IgD-negative memory B cell (primary cell): Measurements from ENCODE around the gene IVD. TPM values are rescaled to one million over a fixed set of nuclear protein-coding genes. Genes with fewer than 3 reads are reported as not detected.

ENCODE experiments used
- H3K27ac Mint-ChIP-seq, 3 donors: one replicate each; pipeline ENCODE4 v1.8.0; 2020 to 2022; ENCODE audit warnings: mild to moderate bottlenecking in 3 of 3, mixed read lengths in 3 of 3, moderate library complexity in 1 of 3
- H3K27me3 Mint-ChIP-seq: one replicate; pipeline ENCODE4 v1.8.0; 2021; ENCODE audit warnings: mixed read lengths
- H3K36me3 Mint-ChIP-seq: one replicate; pipeline ENCODE4 v1.8.0; 2020; ENCODE audit warnings: mild to moderate bottlenecking, mixed read lengths
- H3K4me1 Mint-ChIP-seq, 3 donors: one replicate each; pipeline ENCODE4 v1.8.0; 2020 to 2022; ENCODE audit warnings: mixed read lengths in 3 of 3, mild to moderate bottlenecking in 1 of 3
- H3K4me3 Mint-ChIP-seq, 4 donors: one replicate each; pipeline ENCODE4 v1.8.0; 2020 to 2022; ENCODE audit warnings: mild to moderate bottlenecking in 4 of 4, mixed read lengths in 4 of 4, moderate library complexity in 3 of 4
- H3K9me3 Mint-ChIP-seq, 3 donors: one replicate each; pipeline ENCODE4 v1.8.0; 2020 to 2021; ENCODE audit warnings: mixed read lengths in 3 of 3, mild to moderate bottlenecking in 1 of 3
- polyA plus RNA-seq: library from polyadenylated mRNA; unstranded; fragments of 300-500 nt; fragmentation: Illumina TruSeq; gene quantifications from one replicate; pipeline ENCODE4 v1.2.3, GENCODE V29; 2021

IVD gene
- polyA plus RNA-seq, 1 donor from 2014 or later, result 55.5 TPM

DNA sequence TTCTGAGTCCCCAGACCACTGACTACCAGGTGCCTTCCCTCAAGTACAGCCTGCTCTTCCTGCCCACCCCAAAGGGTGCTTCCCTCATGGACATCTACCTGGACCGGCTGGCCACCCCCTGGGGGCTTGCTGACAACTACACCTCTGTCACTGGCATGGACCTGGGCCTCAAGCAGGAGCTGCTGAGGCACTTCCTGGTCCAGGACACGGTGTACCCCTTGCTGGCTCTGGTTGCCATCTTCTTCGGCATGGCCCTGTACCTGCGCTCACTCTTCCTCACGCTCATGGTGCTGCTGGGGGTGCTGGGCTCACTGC is 38.3 kb upstream of the IVD start:
- peaks cover 12 to 14% (median 13%) of the 10 kb centered on the region in 3 donors for H3K4me1 Mint-ChIP-seq
- no peaks in the 10 kb centered on the region for H3K27me3 Mint-ChIP-seq
- no peaks in the 10 kb centered on the region for H3K9me3 Mint-ChIP-seq
- H3K27ac Mint-ChIP-seq, result peak overlapping the region; percentile 50 to 92 (median 71)
- peak overlapping the region; percentile 81 to 95 (median 88) for H3K4me3 Mint-ChIP-seq
- H3K36me3 Mint-ChIP-seq, result peaks cover 2% of the 10 kb centered on the region

DNA sequence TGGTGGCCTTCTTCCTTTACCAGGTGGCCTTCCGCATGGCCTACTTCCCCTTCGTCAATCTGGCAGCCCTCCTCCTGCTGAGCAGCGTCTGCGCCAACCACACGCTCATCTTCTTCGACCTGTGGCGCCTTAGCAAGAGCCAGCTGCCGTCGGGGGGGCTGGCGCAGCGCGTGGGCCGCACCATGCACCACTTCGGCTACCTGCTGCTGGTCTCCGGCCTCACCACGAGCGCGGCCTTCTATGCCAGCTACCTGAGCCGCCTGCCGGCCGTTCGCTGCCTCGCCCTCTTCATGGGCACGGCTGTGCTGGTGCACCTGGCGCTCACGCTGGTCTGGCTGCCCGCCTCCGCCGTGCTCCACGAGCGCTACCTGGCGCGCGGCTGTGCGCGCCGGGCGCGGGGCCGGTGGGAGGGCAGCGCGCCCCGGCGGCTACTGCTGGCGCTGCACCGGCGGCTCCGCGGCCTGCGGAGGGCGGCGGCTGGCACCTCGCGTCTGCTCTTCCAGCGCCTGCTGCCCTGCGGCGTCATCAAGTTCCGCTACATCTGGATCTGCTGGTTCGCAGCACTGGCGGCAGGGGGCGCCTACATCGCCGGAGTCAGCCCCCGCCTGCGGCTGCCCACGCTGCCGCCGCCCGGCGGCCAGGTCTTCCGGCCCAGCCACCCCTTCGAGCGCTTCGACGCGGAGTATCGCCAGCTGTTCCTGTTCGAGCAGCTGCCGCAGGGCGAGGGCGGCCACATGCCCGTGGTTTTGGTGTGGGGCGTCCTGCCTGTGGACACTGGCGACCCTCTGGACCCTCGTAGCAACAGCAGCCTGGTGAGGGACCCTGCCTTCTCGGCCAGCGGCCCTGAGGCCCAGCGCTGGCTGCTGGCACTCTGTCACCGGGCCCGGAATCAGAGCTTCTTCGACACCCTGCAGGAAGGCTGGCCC is 37.6 kb upstream of the IVD start:
- peaks cover 2% of the 10 kb centered on the region for H3K36me3 Mint-ChIP-seq
- H3K27me3 Mint-ChIP-seq, result no peaks in the 10 kb centered on the region
- peak overlapping the region; percentile 81 to 95 (median 88) for H3K4me3 Mint-ChIP-seq
- peak overlapping the region; percentile 50 to 92 (median 71) for H3K27ac Mint-ChIP-seq
- H3K4me1 Mint-ChIP-seq, result peaks cover 10 to 14% (median 12%) of the 10 kb centered on the region in 3 donors
- no peaks in the 10 kb centered on the region for H3K9me3 Mint-ChIP-seq

DNA sequence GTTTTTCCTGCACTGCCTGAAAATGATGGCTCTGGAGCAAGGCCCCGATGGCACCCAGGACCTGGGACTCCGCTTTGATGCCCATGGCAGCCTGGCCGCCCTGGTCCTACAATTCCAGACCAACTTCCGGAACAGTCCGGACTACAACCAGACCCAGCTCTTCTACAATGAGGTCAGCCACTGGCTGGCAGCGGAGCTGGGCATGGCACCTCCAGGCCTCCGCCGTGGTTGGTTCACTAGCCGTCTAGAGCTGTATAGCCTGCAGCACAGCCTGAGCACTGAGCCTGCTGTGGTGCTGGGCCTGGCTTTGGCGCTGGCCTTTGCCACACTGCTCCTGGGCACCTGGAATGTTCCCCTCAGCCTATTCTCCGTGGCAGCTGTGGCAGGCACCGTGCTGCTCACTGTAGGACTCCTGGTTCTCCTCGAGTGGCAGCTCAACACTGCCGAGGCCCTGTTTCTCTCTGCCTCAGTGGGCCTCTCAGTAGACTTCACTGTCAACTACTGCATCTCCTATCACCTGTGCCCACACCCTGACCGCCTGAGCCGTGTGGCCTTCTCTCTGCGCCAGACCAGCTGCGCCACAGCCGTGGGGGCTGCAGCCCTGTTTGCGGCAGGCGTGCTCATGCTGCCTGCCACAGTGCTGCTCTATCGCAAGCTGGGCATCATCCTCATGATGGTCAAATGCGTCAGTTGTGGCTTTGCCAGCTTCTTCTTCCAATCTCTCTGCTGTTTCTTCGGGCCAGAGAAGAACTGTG is 36.7 kb upstream of the IVD start:
- Mint-ChIP-seq H3K4me1 (peaks cover 10 to 14% (median 12%) of the 10 kb centered on the region in 3 donors), H3K4me3 (peak overlapping the region; percentile 11 to 77 (median 45)), H3K27me3 (no peaks in the 10 kb centered on the region), H3K36me3 (peaks cover 2% of the 10 kb centered on the region), H3K27ac (peak overlapping the region in 2 of 3 donors; percentile 2 to 8), H3K9me3 (no peaks in the 10 kb centered on the region)

DNA sequence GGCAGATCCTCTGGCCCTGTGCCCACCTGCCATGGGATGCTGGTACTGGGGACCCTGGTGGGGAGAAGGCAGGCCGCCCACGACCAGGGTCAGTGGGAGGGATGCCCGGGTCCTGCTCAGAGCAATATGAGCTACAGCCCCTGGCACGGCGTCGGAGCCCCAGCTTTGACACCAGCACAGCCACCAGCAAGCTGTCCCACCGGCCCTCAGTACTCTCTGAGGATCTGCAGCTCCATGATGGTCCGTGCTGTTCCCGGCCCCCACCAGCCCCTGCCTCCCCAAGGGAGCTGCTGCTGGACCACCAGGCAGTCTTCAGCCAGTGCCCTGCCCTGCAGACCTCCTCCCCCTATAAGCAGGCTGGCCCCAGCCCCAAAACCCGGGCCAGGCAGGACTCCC is 36.1 kb upstream of the IVD start:
- Mint-ChIP-seq H3K9me3 (no peaks in the 10 kb centered on the region), H3K36me3 (peaks cover 2% of the 10 kb centered on the region), H3K4me1 (peaks cover 10 to 14% (median 12%) of the 10 kb centered on the region in 3 donors), H3K4me3 (peak overlapping the region in 2 of 4 donors; percentile 11 to 41), H3K27ac (peak overlapping the region in 1 of 3 donors; percentile 2), H3K27me3 (no peaks in the 10 kb centered on the region)

DNA sequence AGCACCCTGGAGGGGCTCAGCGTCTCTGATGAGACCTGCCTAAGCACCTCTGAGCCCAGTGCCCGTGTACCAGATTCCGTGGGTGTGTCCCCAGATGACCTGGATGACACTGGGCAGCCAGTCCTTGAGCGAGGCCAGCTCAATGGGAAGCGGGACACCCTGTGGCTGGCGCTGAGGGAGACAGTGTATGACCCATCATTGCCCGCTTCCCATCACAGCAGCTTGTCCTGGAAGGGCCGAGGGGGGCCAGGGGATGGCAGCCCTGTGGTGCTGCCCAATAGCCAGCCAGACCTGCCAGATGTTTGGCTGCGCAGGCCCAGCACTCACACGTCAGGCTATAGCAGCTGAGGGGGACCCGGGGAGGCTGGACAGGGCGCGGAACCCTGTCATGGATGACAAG is 35.6 kb upstream of the IVD start:
- Mint-ChIP-seq H3K27ac (no peak overlapping the region), H3K27me3 (no peaks in the 10 kb centered on the region), H3K9me3 (no peaks in the 10 kb centered on the region), H3K4me3 (no peak overlapping the region), H3K36me3 (peaks cover 2% of the 10 kb centered on the region), H3K4me1 (peaks cover 10 to 14% (median 12%) of the 10 kb centered on the region in 3 donors)

DNA sequence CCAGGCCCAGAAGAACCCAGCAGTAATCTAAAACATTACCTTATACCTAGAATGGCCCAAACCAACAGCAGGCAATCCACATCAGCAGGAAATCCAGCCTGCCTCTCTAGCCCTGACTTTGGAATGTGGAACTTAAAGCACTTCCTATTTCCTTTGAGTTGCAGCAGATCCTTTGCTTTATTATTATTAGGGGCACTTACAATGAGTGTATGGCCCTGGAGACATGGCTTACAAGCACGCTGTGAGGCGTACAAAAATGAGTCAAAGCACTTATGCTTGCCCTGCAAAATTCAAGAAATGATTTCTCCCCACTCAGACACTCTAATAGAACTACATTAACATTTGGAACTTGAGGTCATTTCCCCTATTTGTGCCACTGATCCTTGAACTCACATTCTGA is 32.6 kb upstream of the IVD start:
- Mint-ChIP-seq H3K36me3 (no peaks in the 10 kb centered on the region), H3K4me1 (peaks cover 0 to 3% (median 0%) of the 10 kb centered on the region in 3 donors), H3K27ac (no peak overlapping the region), H3K9me3 (no peaks in the 10 kb centered on the region), H3K27me3 (no peaks in the 10 kb centered on the region), H3K4me3 (no peak overlapping the region)

DNA sequence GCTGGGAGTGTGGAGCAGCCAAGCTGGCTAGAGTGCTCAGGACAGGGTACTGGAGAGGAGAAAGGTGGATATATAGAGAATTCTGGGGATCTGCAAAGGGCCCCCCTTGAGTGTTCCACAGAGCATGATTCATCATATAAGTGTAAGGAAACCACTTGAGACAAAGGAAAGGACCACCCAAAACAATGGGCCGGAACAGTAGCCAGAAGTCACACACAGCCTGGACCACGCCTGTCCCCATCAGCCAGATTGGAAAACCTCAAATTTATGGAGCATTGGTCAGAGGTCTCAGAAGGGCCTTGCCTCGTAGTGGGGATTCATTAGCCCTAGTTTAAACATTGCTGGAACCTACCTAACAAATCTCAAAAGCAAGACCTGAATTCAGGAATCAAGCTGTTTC is 28.0 kb upstream of the IVD start:
- no peaks in the 10 kb centered on the region for H3K36me3 Mint-ChIP-seq
- H3K4me1 Mint-ChIP-seq, result peaks cover 2% of the 10 kb centered on the region in 3 donors
- H3K9me3 Mint-ChIP-seq, result no peaks in the 10 kb centered on the region
- H3K27ac Mint-ChIP-seq, result no peak overlapping the region
- peak overlapping the region in 1 of 4 donors; percentile 18 for H3K4me3 Mint-ChIP-seq
- H3K27me3 Mint-ChIP-seq, result no peaks in the 10 kb centered on the region

DNA sequence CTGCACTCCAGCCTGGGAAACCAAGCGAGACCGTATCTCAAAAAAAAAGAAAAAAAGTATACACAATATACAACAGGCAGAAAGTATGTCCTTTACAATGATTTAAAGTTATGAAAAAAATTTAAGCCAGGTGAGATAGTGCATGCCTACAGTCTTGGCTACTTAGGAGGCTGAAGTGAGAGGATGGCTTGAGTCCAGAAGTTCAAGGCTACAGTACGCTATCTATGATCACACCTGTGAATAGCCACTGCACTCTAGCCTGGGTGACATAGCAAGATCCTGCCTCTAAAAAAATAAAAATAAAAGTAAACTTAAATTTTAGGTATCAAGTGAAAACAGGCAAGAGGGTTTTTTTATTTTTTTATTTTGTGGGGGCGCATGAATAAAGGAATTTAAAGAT is 26.2 kb upstream of the IVD start:
- Mint-ChIP-seq H3K9me3 (no peaks in the 10 kb centered on the region), H3K4me3 (no peak overlapping the region), H3K36me3 (no peaks in the 10 kb centered on the region), H3K27me3 (no peaks in the 10 kb centered on the region), H3K4me1 (peaks cover 9 to 13% (median 12%) of the 10 kb centered on the region in 3 donors), H3K27ac (no peak overlapping the region)

DNA sequence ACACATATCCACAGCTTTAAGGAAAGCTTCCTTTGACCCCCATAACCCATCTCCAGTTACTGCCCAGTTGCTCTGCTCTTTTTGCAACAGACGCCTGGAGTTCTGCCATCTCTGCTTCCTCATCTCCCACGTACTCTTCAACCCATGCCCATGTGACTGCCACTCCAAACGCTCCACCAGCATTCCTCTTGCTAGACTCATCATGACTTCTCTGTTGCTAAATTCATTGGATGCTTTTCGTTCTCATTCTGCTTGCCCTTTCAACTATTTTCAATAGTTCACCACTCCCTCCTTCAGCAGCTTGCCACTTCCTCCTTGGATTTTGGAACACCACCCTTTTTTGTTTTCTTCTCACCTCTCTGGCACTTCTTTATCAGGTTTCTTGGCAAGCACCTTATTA is 25.7 kb upstream of the IVD start:
- Mint-ChIP-seq H3K27ac (no peak overlapping the region), H3K4me3 (no peak overlapping the region), H3K27me3 (no peaks in the 10 kb centered on the region), H3K4me1 (peaks cover 9 to 17% (median 13%) of the 10 kb centered on the region in 3 donors), H3K36me3 (no peaks in the 10 kb centered on the region), H3K9me3 (no peaks in the 10 kb centered on the region)

DNA sequence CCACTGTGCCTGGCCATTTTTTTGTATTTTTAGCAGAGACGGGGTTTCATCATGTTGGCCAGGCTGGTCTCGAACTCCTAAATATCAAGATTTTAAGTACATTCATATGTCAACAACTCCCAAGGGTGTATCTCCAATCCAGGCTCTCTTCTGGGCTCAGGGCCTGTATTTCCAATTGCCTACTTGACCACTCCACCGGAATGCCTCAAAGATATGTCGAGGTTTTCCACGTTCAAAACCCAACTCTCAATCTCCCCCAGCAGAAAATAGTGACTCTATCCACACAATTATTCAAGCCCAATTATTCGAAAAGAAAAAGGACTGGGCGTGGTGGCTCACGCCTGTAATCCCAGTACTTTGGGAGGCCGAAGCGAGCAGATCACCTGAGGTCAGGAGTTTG is 25.0 kb upstream of the IVD start:
- Mint-ChIP-seq H3K36me3 (no peaks in the 10 kb centered on the region), H3K4me3 (no peak overlapping the region), H3K4me1 (peaks cover 9 to 17% (median 13%) of the 10 kb centered on the region in 3 donors), H3K9me3 (no peaks in the 10 kb centered on the region), H3K27me3 (no peaks in the 10 kb centered on the region), H3K27ac (no peak overlapping the region)

DNA sequence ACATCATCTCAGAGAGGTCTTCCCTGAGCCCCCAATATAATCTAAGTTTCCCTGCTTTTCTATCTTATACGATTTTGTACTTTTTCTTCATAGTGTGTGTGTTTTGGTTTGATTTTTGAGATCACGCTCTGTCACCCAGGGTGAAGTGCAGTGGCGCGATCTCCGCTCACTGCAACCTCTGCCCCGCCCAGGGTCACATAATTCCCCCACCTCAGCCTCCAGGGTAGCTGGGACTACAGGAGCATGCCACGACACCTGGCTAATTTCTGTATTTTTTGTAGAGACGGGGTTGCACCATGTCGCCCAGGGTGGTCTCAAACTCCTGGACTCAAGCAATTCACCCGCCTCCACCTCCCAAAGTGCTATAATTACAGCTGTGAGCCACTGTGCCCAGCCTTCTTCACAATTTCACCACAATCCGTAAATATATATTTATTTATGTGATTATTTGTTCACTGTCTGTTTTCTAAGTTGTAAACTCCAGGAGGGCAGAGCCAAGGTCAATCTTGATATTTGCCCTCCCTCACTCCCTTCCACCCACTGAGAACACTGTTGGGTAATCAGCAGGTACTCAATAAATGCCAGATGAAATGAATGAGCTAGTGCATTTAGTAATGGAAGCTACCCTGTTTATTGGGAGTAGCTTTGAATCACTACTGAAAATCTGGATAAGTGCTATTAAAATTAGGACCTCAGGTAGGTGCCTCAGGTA is 23.6 kb upstream of the IVD start:
- no peaks in the 10 kb centered on the region for H3K36me3 Mint-ChIP-seq
- no peaks in the 10 kb centered on the region for H3K27me3 Mint-ChIP-seq
- H3K4me1 Mint-ChIP-seq, result peaks cover 9 to 17% (median 13%) of the 10 kb centered on the region in 3 donors
- H3K9me3 Mint-ChIP-seq, result no peaks in the 10 kb centered on the region
- H3K4me3 Mint-ChIP-seq, result peak overlapping the region in 1 of 4 donors; percentile 99
- H3K27ac Mint-ChIP-seq, result no peak overlapping the region

DNA sequence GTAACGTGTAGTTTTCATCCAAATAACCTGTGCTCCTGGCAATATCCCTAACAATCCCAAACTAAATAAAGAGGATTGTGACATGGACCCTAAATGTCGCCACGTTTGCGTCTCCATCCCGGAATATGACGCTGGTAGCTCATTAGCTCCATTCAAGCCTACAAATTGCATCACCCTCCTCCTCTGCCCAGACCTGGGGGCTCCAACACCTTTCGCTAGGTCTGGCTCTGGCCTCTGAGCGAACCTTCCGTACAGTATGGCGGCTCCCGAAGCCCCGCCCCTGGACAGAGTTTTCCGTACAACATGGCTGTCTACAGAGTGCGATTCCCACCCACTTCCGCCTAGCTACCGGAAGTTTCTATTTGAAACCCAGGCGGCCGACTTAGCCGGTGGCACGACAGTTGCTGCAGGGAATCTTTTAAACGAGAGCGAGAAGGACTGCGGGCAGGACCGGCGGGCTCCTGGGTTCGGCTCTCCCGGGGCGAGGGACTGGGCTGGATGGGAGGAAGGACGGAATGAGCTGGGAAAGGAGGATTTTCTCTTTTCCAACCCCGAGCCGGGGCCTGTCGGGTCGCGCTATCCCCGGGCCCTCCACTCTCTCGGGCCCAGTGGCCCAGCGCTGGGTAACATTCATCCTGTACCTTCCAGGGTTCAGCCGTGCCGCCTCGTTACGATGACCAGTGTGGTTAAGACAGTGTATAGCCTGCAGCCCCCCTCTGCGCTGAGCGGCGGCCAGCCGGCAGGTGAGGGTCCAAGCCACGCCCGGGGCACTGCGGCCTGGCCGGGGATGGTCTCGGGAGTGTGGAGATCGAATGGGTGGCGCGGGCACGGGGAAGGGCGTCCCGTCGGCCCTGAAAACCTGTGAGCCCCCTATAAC is 22.8 kb upstream of the IVD start, which contains the start of gene KNSTRN:
TSS of gene KNSTRN (plus strand) at position 142 of the 877 bp plus-strand sequence. CDS start at position 257, 115 bp downstream.
- peaks cover 9 to 17% (median 13%) of the 10 kb centered on the region in 3 donors for H3K4me1 Mint-ChIP-seq
- peak within 1 kb of the TSS; percentile 19 to 85 (median 47) for H3K27ac Mint-ChIP-seq
- H3K4me3 Mint-ChIP-seq, result peak within 1 kb of the TSS; percentile 94 to 99 (median 97)
- H3K36me3 Mint-ChIP-seq, result no peaks in the 10 kb centered on the region
- no peaks in the 10 kb centered on the region for H3K9me3 Mint-ChIP-seq
- H3K27me3 Mint-ChIP-seq, result no peaks in the 10 kb centered on the region

DNA sequence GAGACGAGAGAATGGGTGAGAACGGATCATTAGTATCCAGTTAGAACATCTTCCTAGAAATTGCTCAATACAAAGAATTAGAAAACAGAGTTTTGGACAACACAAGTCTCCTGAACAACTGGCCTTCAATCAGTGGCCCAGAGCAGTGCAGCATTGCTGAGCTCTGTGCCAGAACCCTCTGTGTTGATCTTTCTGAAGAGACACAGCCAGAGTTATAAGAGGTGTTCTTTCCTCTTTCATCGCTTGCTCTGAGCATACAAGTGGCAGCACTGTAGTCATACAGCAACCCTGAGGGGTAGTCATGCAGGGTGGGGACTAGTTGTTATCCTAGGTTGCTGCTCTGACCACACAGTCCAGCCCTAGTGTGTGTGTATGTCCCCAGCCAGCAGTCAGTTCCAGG is 19.1 kb upstream of the IVD start:
- H3K4me3 Mint-ChIP-seq, result peak overlapping the region in 1 of 4 donors; percentile 26
- H3K27me3 Mint-ChIP-seq, result no peaks in the 10 kb centered on the region
- H3K4me1 Mint-ChIP-seq, result peaks cover 8 to 17% (median 13%) of the 10 kb centered on the region in 3 donors

More for the DNA sequence above, 19.1 kb upstream of the IVD start:
- Mint-ChIP-seq H3K9me3 (no peaks in the 10 kb centered on the region), H3K27ac (no peak overlapping the region), H3K36me3 (peaks cover 3% of the 10 kb centered on the region)
